Upper lobe of left lung (tissue), 4 donors: Measurements from ENCODE around the gene ZBTB17.

Experiments
- CTCF ChIP-seq, 6 experiments: fragments of 450-650 bp in 4 of 6; fragments of 200-600 bp in 2 of 6; sonication (generic) in 2 of 6; IDR thresholded peaks; one replicate each; pipeline ENCODE4 v1.5.1; 2016 to 2019; ENCODE audit warnings: antibody characterized with exemption in 6 of 6
- POLR2A ChIP-seq, 4 donors: fragments of 450-650 bp; IDR thresholded peaks; one replicate each; pipeline ENCODE4 v1.5.1; 2016 to 2017; ENCODE audit warnings: antibody characterized with exemption in 4 of 4, mild to moderate bottlenecking in 2 of 4

- TF ChIP-seq POLR2A (IDR thresholded peaks at IDR 0.05) (no peak), CTCF (IDR thresholded peaks at IDR 0.05) (no peak)
Observed at GRCh38 chr1:16010837-16011236, 34.9 kb upstream of the ZBTB17 start.
